Effector memory CD4-positive, alpha-beta T cell (primary cell): ENCODE data around the gene EDEM2.
"Not testable (repeated sequence)": the region's sequence is repeated elsewhere in the genome, so short reads cannot be mapped to it uniquely, and the experiment has no call there.

Experiments
- DNase-seq, 3 donors: peaks; one replicate each; pipeline ENCODE4 v3.0.0-alpha.2; 2020
- H3K27ac ChIP-seq: 2 replicates; pipeline ENCODE4 v1.7.0; 2013; ENCODE audit warnings: mild to moderate bottlenecking, low read length, moderate library complexity; ENCODE audit not compliant: insufficient read depth, poor library complexity, severe bottlenecking
- H3K27me3 ChIP-seq: replicated peaks from 2 replicates; pipeline ENCODE4 v1.7.0; 2013; ENCODE audit warnings: mild to moderate bottlenecking, low read length; ENCODE audit not compliant: insufficient read depth, control insufficient read depth, poor library complexity, severe bottlenecking
- H3K36me3 ChIP-seq: 2 replicates; pipeline ENCODE4 v1.7.0; 2013; ENCODE audit warnings: mild to moderate bottlenecking, low read length, moderate library complexity; ENCODE audit not compliant: control insufficient read depth, insufficient read depth
- H3K4me1 ChIP-seq: 2 replicates; pipeline ENCODE4 v1.7.0; 2013; ENCODE audit warnings: low read length, mild to moderate bottlenecking; ENCODE audit not compliant: control insufficient read depth, insufficient read depth, poor library complexity, severe bottlenecking
- H3K4me3 ChIP-seq: 2 replicates; pipeline ENCODE4 v1.7.0; 2013; ENCODE audit warnings: low read length, low read depth, mild to moderate bottlenecking; ENCODE audit not compliant: insufficient read depth, poor library complexity, severe bottlenecking
- H3K9me3 ChIP-seq: 2 replicates; pipeline ENCODE4 v1.7.0; 2013; ENCODE audit warnings: mild to moderate bottlenecking, low read length, moderate library complexity; ENCODE audit not compliant: control insufficient read depth
- total RNA-seq, 3 donors: gene quantifications; one replicate each; lab custom pipeline; 2026; lab: John Stamatoyannopoulos, UW

EDEM2 gene
- 27.7 to 47.1 (median 41.2) reads per million in 3 donors for total RNA-seq

GRCh38 chr20:35146920-35147574, at the start of gene EDEM2:
EDEM2 (minus strand) TSS chr20:35147336; CDS start chr20:35147258, 78 bp downstream.
- H3K36me3 ChIP-seq = peaks cover 20% of the 10 kb centered on the region
- peak within 1 kb of the TSS; percentile 66 for H3K27ac ChIP-seq
- no peaks in the 10 kb centered on the region for H3K27me3 ChIP-seq
- peak within 1 kb of the TSS; percentile 83 for H3K4me3 ChIP-seq
- peak; percentile 88 to 92 (median 88) for DNase-seq
- no peaks in the 10 kb centered on the region for H3K9me3 ChIP-seq
- peaks cover 10% of the 10 kb centered on the region for H3K4me1 ChIP-seq

GRCh38 chr20:35196313-35196712, 49.2 kb upstream of the EDEM2 start:
- Histone ChIP-seq H3K4me1 (no peaks in the 10 kb centered on the region), H3K9me3 (no peaks in the 10 kb centered on the region), H3K27ac (no peak overlapping the region), H3K4me3 (no peak overlapping the region), H3K36me3 (no peaks in the 10 kb centered on the region), H3K27me3 (no peaks in the 10 kb centered on the region)
- no peak for DNase-seq

DNA sequence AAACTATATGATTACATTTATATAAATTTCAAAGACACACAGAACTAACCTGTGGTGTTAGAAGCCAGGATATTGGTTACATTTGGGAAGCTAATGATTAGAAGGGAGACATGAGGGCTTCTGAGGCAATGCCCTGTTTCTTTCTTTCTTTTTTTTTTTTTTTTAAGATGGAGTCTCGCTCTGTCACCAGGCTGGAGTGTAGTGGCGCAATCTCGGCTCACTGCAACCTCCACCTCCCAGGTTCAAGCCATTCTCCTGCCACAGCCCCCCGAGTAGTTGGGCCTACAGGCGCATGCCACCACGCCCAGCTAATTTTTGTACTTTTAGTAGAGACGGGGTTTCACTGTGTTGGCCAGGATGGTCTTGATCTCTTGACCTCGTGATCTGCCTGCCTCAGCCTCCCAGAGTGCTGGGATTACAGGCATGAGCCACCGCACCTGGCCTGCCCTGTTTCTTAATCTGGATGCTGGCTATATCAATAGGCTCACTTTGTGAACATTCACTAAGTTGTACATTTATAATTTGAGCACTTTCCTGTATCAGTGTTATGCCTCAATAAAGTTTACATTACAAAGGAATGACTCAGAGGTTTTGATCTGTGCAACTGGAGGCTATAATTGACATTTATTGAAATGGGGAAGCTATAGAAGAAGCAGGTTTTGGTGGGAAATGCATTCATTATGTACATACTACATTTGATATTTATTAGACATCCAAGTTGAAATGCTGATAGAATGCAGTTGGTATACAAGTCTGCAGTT, 46.1 kb upstream of the EDEM2 start:
- H3K27me3 ChIP-seq, H3K4me1 ChIP-seq, DNase-seq, H3K9me3 ChIP-seq, H3K36me3 ChIP-seq, H3K27ac ChIP-seq, H3K4me3 ChIP-seq: not testable (repeated sequence)

- Histone ChIP-seq H3K9me3 (no peaks in the 10 kb centered on the region), H3K27ac (no peak overlapping the region), H3K4me1 (no peaks in the 10 kb centered on the region), H3K36me3 (no peaks in the 10 kb centered on the region), H3K4me3 (no peak overlapping the region), H3K27me3 (no peaks in the 10 kb centered on the region)
- no peak for DNase-seq
Measured at GRCh38 chr20:35192118-35192872, 45.2 kb upstream of the EDEM2 start.

- H3K27ac ChIP-seq = no peak overlapping the region
Measured at GRCh38 chr20:35191419-35192117, 44.4 kb upstream of the EDEM2 start.

GRCh38 chr20:35190556-35190955, 43.4 kb upstream of the EDEM2 start:
- Histone ChIP-seq H3K4me3 (no peak overlapping the region), H3K4me1 (no peaks in the 10 kb centered on the region), H3K36me3 (no peaks in the 10 kb centered on the region), H3K27ac (no peak overlapping the region), H3K27me3 (no peaks in the 10 kb centered on the region), H3K9me3 (no peaks in the 10 kb centered on the region)
- DNase-seq = no peak

More at GRCh38 chr20:35191419-35192117, 44.4 kb upstream of the EDEM2 start:
- no peaks in the 10 kb centered on the region for H3K4me1 ChIP-seq
- H3K36me3 ChIP-seq = no peaks in the 10 kb centered on the region
- DNase-seq = no peak
- no peaks in the 10 kb centered on the region for H3K27me3 ChIP-seq
- H3K4me3 ChIP-seq = no peak overlapping the region
- no peaks in the 10 kb centered on the region for H3K9me3 ChIP-seq

- not testable (repeated sequence) for H3K27ac ChIP-seq, H3K9me3 ChIP-seq, DNase-seq, H3K4me3 ChIP-seq, H3K4me1 ChIP-seq, H3K36me3 ChIP-seq, H3K27me3 ChIP-seq
Measured at GRCh38 chr20:35189223-35189622, 42.1 kb upstream of the EDEM2 start.

DNA sequence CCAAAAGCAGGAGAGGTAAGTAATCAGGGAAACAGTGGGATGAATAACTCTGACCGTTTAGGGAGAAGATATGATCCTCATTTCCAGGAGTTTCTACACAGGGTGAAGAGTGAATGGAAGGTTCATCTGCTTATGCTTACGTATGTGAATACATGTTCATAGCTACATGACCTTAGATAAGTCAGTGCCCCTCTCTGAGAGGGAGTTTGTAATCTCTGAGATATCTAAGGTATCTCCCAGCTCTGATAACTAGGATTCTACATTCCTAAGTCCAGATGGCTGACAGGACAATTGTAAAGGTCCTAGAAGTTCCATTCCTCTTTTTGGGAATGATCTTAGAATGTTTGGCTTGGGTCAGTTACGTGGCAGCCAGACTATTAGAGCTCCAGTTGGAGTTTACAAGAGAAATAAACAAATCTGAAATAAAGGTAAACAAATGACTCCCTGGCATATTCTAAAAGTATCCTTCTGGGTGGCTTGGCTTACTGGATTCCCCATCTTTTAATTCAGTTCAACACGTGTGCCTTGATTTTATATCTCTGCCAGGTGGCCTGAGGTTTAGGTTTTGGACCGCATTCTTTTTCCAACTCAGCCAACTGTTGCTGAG, 40.6 kb upstream of the EDEM2 start:
- Histone ChIP-seq H3K4me3 (no peak overlapping the region), H3K27me3 (no peaks in the 10 kb centered on the region), H3K27ac (no peak overlapping the region), H3K9me3 (no peaks in the 10 kb centered on the region), H3K36me3 (no peaks in the 10 kb centered on the region), H3K4me1 (no peaks in the 10 kb centered on the region)
- no peak for DNase-seq

- H3K36me3 ChIP-seq, H3K27ac ChIP-seq, H3K4me3 ChIP-seq, H3K27me3 ChIP-seq, DNase-seq, H3K4me1 ChIP-seq, H3K9me3 ChIP-seq: not testable (repeated sequence)
Measured at GRCh38 chr20:35186691-35187289, 39.7 kb upstream of the EDEM2 start.
